ENCODE measurements around the gene TJP1. TPM values are rescaled to one million over a fixed set of nuclear protein-coding genes. Genes with fewer than 3 reads are reported as not detected.

TJP1 gene
- total RNA-seq, 4 donors from 2014 or later = 59.1 to 99.9 (median 83.8) TPM

- 90 to 91% methylated on average over 3 of the region's 3 CpGs for WGBS, 2 donors
- intact Hi-C loops (cut with DNase I; ENCODE audit: low total_unique reads) = no loop called here
These were observed 78.8 kb downstream of the TJP1 start for GRCh38 chr15:29743475-29743874.

DNA sequence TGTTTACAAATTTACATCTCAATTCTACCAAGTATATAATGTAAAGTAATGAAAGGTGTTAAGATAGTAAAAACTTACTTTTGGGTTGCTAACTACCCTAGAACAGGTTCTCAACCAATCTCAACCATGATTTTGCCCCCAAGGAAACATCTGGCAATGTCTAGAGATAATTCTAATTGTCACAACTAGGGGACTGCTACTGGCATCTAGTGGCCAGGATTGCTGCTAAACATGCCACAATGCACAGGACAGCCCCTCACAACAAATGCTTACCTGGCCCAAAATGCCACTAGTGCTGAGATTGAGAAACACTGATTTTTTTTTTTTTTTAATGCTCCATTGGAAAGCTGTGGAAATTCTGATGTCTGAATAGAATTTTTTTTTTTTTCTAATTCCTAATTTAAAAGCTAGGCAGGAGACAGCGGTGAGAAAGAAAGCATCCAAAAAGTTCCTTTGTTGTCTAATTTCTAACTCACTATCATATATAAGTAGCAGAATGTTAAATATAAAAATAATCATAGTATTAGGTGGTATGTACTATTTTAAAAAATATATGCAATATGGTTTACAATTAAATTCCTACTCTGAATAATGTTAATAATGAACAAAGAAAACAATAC lies 81.5 kb downstream of the TJP1 start:
- no peak overlapping the region for H3K4me3 ChIP-seq (ENCODE audit: low read depth, poor library complexity, severe bottlenecking)
- no peak for TF ChIP-seq POLR2A (IDR thresholded peaks at IDR 0.05)
- TF ChIP-seq, protein P1, sequence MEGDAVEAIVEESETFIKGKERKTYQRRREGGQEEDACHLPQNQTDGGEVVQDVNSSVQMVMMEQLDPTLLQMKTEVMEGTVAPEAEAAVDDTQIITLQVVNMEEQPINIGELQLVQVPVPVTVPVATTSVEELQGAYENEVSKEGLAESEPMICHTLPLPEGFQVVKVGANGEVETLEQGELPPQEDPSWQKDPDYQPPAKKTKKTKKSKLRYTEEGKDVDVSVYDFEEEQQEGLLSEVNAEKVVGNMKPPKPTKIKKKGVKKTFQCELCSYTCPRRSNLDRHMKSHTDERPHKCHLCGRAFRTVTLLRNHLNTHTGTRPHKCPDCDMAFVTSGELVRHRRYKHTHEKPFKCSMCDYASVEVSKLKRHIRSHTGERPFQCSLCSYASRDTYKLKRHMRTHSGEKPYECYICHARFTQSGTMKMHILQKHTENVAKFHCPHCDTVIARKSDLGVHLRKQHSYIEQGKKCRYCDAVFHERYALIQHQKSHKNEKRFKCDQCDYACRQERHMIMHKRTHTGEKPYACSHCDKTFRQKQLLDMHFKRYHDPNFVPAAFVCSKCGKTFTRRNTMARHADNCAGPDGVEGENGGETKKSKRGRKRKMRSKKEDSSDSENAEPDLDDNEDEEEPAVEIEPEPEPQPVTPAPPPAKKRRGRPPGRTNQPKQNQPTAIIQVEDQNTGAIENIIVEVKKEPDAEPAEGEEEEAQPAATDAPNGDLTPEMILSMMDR (IDR thresholded peaks at IDR 0.05) = no peak
- no peak for DNase-seq (ENCODE audit: low spot score in 2 of 2)
- intact Hi-C loops (cut with DNase I; ENCODE audit: low total_unique reads) = no loop called here
- WGBS, 2 donors = 93 to 98% methylated on average over 1 of the region's 1 CpG

More at GRCh38 chr15:29743475-29743874, 78.8 kb downstream of the TJP1 start:
- TF ChIP-seq POLR2A (IDR thresholded peaks at IDR 0.05) = no peak
- TF ChIP-seq, protein P1 (IDR thresholded peaks at IDR 0.05) = no peak
- H3K4me3 ChIP-seq (ENCODE audit: low read depth, poor library complexity, severe bottlenecking) = no peak overlapping the region
- DNase-seq (ENCODE audit: low spot score in 2 of 2) = no peak

GRCh38 chr15:29736744-29737020 lies 85.6 kb downstream of the TJP1 start:
- no peak overlapping the region for H3K4me3 ChIP-seq (ENCODE audit: low read depth, poor library complexity, severe bottlenecking)
- DNase-seq (ENCODE audit: low spot score in 2 of 2) = no peak
- intact Hi-C loops (cut with DNase I; ENCODE audit: low total_unique reads) = no loop called here
- TF ChIP-seq, protein P1 (IDR thresholded peaks at IDR 0.05) = no peak
- TF ChIP-seq POLR2A (IDR thresholded peaks at IDR 0.05) = no peak
- 66 to 76% methylated on average over 2 of the region's 2 CpGs for WGBS, 2 donors

- WGBS, 2 donors = 79% methylated on average over 3 of the region's 3 CpGs
- intact Hi-C loops (cut with DNase I; ENCODE audit: low total_unique reads) = no loop called here
- no peak for TF ChIP-seq POLR2A (IDR thresholded peaks at IDR 0.05)
- TF ChIP-seq, protein P1 (IDR thresholded peaks at IDR 0.05) = no peak
- no peak overlapping the region for H3K4me3 ChIP-seq (ENCODE audit: low read depth, poor library complexity, severe bottlenecking)
- no peak for DNase-seq (ENCODE audit: low spot score in 2 of 2)
These were observed 86.1 kb downstream of the TJP1 start for GRCh38 chr15:29736012-29736743.

DNA sequence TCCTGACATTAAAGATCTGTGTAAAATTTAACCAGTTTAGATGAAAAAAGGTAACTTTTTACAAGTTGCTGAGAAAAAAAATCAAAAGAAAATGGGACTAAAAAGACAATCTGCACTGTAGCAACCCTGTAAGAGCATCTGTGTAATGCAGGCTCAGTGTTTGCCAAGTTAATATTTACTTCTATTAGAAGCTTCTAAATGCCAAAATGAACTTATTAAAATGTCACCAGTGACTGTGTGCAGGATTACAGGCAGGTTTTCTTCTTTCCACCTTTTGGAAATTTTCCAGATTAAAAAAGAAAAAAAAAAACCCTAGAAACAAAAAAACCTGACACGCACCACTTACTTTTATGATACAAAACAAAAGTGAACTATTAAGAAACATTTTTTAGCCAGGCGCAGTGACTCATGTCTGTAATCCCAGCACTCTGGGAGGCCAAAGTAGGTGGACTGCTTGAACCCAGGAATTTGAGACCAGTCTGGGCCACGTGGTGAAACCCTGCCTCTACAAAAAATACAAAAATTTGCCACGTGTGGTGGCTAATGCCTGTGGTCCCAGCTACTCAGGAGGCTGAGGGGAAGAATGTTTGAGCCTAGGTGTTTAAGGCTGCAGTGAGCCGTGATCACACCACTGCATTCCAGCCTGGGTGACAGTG lies 87.2 kb downstream of the TJP1 start:
- no peak for DNase-seq (ENCODE audit: low spot score in 2 of 2)
- TF ChIP-seq, protein P1 (IDR thresholded peaks at IDR 0.05) = no peak
- no peak for TF ChIP-seq POLR2A (IDR thresholded peaks at IDR 0.05)
- intact Hi-C loops (cut with DNase I; ENCODE audit: low total_unique reads) = no loop called here
- no peak overlapping the region for H3K4me3 ChIP-seq (ENCODE audit: low read depth, poor library complexity, severe bottlenecking)
- WGBS, 2 donors = 79 to 89% methylated on average over 5 of the region's 5 CpGs

Measured in lower leg skin (tissue), 4 donors.